Measurements from ENCODE around the gene KCNIP1.

DNA sequence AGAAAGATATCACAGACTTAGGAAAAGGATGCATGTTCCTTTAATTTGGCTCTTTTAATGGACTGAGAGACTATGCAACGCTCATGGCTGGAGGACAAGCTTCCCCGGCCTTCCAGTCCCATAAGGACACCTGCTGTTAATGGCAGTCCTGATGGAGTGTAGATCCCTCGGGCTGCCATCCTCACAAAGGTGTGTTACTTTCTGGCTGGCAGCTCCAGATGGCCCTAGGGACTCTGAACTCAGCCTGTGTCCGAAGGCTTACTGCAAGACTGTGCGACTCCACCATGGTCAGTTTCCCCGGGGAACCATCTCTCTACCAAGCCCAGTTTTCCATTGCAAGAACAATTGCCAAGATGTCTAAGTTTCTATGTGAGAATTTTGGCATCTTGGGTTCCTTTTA, 25.5 kb upstream of the KCNIP1 start:
- TF ChIP-seq, protein P1, sequence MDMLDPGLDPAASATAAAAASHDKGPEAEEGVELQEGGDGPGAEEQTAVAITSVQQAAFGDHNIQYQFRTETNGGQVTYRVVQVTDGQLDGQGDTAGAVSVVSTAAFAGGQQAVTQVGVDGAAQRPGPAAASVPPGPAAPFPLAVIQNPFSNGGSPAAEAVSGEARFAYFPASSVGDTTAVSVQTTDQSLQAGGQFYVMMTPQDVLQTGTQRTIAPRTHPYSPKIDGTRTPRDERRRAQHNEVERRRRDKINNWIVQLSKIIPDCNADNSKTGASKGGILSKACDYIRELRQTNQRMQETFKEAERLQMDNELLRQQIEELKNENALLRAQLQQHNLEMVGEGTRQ (IDR thresholded peaks at IDR 0.05) = no peak
- TF ChIP-seq, protein P2, sequence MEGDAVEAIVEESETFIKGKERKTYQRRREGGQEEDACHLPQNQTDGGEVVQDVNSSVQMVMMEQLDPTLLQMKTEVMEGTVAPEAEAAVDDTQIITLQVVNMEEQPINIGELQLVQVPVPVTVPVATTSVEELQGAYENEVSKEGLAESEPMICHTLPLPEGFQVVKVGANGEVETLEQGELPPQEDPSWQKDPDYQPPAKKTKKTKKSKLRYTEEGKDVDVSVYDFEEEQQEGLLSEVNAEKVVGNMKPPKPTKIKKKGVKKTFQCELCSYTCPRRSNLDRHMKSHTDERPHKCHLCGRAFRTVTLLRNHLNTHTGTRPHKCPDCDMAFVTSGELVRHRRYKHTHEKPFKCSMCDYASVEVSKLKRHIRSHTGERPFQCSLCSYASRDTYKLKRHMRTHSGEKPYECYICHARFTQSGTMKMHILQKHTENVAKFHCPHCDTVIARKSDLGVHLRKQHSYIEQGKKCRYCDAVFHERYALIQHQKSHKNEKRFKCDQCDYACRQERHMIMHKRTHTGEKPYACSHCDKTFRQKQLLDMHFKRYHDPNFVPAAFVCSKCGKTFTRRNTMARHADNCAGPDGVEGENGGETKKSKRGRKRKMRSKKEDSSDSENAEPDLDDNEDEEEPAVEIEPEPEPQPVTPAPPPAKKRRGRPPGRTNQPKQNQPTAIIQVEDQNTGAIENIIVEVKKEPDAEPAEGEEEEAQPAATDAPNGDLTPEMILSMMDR (IDR thresholded peaks at IDR 0.05) = no peak
- TF ChIP-seq, protein P3, sequence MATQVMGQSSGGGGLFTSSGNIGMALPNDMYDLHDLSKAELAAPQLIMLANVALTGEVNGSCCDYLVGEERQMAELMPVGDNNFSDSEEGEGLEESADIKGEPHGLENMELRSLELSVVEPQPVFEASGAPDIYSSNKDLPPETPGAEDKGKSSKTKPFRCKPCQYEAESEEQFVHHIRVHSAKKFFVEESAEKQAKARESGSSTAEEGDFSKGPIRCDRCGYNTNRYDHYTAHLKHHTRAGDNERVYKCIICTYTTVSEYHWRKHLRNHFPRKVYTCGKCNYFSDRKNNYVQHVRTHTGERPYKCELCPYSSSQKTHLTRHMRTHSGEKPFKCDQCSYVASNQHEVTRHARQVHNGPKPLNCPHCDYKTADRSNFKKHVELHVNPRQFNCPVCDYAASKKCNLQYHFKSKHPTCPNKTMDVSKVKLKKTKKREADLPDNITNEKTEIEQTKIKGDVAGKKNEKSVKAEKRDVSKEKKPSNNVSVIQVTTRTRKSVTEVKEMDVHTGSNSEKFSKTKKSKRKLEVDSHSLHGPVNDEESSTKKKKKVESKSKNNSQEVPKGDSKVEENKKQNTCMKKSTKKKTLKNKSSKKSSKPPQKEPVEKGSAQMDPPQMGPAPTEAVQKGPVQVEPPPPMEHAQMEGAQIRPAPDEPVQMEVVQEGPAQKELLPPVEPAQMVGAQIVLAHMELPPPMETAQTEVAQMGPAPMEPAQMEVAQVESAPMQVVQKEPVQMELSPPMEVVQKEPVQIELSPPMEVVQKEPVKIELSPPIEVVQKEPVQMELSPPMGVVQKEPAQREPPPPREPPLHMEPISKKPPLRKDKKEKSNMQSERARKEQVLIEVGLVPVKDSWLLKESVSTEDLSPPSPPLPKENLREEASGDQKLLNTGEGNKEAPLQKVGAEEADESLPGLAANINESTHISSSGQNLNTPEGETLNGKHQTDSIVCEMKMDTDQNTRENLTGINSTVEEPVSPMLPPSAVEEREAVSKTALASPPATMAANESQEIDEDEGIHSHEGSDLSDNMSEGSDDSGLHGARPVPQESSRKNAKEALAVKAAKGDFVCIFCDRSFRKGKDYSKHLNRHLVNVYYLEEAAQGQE (IDR thresholded peaks at IDR 0.05) = no peak
- TF ChIP-seq POLR2A (IDR thresholded peaks at IDR 0.05; ENCODE audit: low read length) (no peak), PHF8 (IDR thresholded peaks at IDR 0.05; ENCODE audit: borderline replicate concordance, low read depth) (no peak), SMC3 (IDR thresholded peaks at IDR 0.05) (no peak), POLR2AphosphoS2 (conservative IDR thresholded peaks at IDR 0.05; ENCODE audit: low read length) (no peak), MYC (IDR thresholded peaks at IDR 0.05; ENCODE audit: borderline replicate concordance, low read length) (no peak), CEBPB (IDR thresholded peaks at IDR 0.05) (no peak), RCOR1 (IDR thresholded peaks at IDR 0.05; ENCODE audit: low read depth, low read length) (no peak)
- TF ChIP-seq, protein P4, sequence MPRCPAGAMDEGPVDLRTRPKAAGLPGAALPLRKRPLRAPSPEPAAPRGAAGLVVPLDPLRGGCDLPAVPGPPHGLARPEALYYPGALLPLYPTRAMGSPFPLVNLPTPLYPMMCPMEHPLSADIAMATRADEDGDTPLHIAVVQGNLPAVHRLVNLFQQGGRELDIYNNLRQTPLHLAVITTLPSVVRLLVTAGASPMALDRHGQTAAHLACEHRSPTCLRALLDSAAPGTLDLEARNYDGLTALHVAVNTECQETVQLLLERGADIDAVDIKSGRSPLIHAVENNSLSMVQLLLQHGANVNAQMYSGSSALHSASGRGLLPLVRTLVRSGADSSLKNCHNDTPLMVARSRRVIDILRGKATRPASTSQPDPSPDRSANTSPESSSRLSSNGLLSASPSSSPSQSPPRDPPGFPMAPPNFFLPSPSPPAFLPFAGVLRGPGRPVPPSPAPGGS (IDR thresholded peaks at IDR 0.05) = no peak
- TF ChIP-seq, protein P5, sequence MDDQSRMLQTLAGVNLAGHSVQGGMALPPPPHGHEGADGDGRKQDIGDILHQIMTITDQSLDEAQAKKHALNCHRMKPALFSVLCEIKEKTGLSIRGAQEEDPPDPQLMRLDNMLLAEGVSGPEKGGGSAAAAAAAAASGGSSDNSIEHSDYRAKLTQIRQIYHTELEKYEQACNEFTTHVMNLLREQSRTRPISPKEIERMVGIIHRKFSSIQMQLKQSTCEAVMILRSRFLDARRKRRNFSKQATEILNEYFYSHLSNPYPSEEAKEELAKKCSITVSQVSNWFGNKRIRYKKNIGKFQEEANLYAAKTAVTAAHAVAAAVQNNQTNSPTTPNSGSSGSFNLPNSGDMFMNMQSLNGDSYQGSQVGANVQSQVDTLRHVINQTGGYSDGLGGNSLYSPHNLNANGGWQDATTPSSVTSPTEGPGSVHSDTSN (IDR thresholded peaks at IDR 0.05) = no peak
